NCI-H146 treated with DMSO at 0.1 percent for 48 hours (cell line): ENCODE measurements around the gene TNFSF12.

ENCODE experiments used
- DNase-seq: peaks from one replicate; lab custom pipeline; 2025; ENCODE audit not compliant: unreplicated experiment; lab: John Stamatoyannopoulos, UW

The TNFSF12 gene, protein sequence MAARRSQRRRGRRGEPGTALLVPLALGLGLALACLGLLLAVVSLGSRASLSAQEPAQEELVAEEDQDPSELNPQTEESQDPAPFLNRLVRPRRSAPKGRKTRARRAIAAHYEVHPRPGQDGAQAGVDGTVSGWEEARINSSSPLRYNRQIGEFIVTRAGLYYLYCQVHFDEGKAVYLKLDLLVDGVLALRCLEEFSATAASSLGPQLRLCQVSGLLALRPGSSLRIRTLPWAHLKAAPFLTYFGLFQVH

DNA sequence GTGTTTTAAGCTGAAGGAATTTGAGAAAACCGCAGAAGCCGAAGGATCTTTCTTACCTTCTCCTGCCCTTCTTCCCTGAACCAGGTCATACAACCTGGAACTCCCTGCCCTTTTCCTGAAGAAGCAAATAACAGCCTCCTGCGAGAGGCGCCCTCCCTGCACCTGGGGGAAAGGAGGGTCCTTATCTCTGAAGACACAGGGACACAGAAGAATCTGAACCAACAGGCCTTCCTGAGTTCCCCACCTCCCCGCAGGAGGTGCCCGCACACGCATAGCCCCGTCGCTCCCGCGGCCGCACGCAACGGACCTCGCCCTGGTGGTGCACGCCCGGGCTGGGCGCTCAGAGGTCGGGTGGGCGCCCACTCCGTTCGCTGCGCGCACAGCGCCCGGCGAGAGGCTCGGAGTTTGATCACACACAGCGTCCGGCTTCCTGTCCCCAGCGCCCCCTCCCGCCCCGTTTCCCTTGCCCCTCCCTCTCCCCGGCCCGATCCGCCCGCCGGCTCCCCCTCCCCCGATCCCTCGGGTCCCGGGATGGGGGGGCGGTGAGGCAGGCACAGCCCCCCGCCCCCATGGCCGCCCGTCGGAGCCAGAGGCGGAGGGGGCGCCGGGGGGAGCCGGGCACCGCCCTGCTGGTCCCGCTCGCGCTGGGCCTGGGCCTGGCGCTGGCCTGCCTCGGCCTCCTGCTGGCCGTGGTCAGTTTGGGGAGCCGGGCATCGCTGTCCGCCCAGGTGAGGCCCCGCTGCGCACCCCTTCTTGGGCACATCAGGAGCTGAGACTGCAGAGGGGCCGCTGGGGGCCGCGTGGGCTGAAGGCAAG, at the start of gene TNFSF12:
Gene TNFSF12 (plus strand): TSS at position 474 of the 816 bp plus-strand sequence. CDS start 96 bp downstream, at position 570.
- no peak for DNase-seq

DNA sequence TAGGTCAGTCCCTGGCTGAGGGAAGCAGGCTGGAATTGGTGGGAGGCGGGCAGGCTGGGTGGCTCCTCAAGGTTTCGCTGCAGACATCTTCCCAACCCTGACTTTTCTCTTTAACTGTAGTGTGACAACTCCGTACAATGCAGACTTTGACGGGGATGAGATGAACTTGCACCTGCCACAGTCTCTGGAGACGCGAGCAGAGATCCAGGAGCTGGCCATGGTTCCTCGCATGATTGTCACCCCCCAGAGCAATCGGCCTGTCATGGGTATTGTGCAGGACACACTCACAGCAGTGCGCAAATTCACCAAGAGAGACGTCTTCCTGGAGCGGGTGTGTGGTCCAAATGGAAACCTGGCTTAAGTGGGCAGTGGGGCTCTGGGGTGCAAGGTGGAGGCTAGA, 49.7 kb upstream of the TNFSF12 start:
- no peak for DNase-seq

DNA sequence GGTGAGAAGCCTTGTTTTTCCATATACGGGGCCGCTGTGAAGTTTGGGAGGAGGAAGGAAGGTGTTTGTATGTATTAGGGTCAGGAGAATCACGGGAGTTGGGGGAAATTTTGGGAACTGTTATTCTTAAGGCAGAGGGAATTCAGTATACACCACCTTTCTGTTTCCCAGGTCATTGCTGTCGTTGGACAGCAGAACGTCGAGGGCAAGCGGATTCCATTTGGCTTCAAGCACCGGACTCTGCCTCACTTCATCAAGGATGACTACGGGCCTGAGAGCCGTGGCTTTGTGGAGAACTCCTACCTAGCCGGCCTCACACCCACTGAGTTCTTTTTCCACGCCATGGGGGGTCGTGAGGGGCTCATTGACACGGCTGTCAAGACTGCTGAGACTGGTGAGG, 47.1 kb upstream of the TNFSF12 start:
- no peak for DNase-seq

DNA sequence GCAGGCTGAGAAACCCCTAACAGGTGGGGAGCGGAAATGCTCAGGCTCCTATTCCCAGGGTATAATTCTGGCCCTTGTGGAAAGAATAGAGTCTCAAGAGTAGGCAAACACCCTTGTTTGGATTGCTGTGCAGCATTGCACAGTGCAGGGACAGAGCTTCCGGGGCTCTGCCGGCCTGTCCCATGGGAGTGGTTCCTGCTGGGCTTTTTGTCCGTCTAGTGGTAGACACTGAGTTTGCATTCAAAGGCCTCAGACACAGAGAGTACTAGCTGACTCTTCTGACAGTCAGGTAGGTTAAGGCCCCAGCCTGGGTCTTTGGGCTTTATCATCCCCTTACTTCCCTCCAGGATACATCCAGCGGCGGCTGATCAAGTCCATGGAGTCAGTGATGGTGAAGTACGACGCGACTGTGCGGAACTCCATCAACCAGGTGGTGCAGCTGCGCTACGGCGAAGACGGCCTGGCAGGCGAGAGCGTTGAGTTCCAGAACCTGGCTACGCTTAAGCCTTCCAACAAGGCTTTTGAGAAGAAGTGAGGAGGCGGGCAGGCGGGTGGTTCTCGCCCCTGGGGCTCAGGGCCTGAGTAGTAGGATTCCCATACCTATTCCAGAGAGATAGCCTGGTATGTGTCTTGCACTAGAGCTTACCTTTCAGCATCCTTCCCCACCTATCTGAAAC, 46.5 kb upstream of the TNFSF12 start:
- DNase-seq: no peak

DNA sequence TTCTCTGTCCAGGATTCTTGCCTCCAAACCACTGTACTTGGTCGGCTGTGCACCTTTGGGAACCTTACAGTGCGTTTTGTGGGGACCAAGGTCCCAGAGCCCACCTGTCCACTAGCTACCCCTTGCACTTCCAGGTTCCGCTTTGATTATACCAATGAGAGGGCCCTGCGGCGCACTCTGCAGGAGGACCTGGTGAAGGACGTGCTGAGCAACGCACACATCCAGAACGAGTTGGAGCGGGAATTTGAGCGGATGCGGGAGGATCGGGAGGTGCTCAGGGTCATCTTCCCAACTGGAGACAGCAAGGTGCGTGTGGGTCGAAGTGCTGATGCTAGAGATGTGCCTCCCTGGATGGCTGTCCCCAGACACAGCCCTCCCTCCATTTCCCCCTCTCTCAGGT, 45.9 kb upstream of the TNFSF12 start:
- no peak for DNase-seq

DNA sequence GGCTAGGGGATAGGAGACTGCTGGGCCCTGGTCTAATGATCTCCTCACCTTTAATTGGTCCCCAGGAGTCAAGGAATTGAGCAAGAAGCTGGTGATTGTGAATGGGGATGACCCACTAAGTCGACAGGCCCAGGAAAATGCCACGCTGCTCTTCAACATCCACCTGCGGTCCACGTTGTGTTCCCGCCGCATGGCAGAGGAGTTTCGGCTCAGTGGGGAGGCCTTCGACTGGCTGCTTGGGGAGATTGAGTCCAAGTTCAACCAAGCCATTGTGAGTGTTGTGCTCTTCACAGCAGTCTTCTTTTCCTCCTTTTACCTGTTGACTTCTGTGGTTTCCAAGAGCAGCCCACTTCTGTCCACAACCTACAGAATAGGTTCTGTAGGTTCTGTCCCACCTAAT, 45.3 kb upstream of the TNFSF12 start:
- DNase-seq: no peak

DNA sequence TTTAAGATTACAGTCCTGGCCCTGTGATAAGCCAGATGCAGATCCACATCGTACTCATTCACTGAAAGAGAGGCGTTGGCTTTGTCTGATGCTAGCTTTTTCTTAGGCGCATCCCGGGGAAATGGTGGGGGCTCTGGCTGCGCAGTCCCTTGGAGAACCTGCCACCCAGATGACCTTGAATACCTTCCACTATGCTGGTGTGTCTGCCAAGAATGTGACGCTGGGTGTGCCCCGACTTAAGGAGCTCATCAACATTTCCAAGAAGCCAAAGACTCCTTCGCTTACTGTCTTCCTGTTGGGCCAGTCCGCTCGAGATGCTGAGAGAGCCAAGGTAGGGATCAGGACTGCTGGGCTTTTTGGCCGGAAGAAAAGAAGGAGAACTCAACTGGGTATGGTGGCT, 40.7 kb upstream of the TNFSF12 start:
- DNase-seq: no peak

DNA sequence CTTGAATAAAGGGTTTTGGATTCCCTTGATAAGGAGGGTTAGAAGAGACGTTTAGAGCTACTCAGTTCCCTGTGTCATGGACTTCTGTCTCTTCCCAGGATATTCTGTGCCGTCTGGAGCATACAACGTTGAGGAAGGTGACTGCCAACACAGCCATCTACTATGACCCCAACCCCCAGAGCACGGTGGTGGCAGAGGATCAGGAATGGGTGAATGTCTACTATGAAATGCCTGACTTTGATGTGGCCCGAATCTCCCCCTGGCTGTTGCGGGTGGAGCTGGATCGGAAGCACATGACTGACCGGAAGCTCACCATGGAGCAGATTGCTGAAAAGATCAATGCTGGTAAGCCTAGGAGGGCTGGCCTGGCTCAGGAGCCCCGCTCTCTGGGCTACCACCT, 40.0 kb upstream of the TNFSF12 start:
- no peak for DNase-seq

DNA sequence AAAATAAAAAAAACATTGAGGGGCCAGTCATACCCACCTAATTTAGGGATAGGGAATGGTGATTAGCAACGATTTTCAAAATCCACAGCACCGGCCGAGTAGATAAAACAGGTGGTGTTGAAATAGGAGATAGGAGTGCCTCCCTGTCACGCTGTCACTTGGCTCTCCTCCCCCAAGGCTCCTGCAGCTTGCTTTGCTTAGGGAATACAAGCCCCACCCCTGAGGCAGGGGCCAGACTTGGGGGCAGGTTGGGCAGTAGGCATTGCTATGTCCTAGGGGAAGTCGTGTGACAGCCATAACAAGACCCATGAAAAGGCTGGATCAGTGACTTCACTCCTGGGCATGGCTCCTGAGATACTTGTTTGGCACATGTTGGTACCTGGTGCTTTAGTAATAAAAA, 38.9 kb upstream of the TNFSF12 start:
- no peak for DNase-seq

DNA sequence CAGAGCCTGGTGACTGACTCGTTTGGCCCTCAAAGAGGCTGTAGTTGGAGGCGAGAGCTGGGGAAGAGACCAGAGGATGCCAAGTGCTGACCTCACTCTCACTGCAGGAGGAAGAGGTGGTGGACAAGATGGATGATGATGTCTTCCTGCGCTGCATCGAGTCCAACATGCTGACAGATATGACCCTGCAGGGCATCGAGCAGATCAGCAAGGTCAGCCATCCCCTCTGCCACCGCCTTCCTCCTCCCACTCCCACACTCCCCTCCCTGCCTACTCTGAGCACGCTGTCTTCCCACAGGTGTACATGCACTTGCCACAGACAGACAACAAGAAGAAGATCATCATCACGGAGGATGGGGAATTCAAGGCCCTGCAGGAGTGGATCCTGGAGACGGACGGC, 37.8 kb upstream of the TNFSF12 start:
- no peak for DNase-seq

DNA sequence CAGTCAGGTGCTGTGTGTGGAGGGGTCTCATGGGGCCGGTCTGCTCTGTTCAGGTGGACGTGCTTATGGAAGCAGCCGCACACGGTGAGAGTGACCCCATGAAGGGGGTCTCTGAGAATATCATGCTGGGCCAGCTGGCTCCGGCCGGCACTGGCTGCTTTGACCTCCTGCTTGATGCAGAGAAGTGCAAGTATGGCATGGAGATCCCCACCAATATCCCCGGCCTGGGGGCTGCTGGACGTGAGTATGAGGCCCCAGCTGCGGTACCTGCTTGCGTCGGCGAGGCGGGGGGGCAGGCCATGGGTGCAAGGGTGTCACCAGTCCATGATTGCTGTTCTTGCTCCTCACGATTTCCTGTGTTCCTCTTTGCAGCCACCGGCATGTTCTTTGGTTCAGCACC, 36.8 kb upstream of the TNFSF12 start:
- no peak for DNase-seq

DNA sequence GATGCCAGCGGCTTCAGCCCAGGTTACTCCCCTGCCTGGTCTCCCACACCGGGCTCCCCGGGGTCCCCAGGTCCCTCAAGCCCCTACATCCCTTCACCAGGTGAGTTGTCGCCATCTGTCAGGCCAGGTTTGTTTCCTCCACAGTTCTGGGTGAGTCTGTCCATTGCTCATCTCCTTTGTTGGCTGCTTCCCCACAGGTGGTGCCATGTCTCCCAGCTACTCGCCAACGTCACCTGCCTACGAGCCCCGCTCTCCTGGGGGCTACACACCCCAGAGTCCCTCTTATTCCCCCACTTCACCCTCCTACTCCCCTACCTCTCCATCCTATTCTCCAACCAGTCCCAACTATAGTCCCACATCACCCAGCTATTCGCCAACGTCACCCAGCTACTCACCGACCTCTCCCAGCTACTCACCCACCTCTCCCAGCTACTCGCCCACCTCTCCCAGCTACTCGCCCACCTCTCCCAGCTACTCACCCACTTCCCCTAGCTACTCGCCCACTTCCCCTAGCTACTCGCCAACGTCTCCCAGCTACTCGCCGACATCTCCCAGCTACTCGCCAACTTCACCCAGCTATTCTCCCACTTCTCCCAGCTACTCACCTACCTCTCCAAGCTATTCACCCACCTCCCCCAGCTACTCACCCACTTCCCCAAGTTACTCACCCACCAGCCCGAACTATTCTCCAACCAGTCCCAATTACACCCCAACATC, 35.9 kb upstream of the TNFSF12 start:
- no peak for DNase-seq

DNA sequence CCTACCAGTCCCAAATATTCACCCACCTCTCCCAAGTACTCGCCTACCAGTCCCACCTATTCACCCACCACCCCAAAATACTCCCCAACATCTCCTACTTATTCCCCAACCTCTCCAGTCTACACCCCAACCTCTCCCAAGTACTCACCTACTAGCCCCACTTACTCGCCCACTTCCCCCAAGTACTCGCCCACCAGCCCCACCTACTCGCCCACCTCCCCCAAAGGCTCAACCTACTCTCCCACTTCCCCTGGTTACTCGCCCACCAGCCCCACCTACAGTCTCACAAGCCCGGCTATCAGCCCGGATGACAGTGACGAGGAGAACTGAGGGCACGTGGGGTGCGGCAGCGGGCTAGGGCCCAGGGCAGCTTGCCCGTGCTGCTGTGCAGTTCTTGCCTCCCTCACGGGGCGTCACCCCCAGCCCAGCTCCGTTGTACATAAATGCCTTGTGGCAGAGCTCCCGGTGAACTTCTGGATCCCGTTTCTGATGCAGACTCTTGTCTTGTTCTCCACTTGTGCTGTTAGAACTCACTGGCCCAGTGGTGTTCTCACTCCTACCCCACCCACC, 34.9 kb upstream of the TNFSF12 start:
- DNase-seq: no peak

DNA sequence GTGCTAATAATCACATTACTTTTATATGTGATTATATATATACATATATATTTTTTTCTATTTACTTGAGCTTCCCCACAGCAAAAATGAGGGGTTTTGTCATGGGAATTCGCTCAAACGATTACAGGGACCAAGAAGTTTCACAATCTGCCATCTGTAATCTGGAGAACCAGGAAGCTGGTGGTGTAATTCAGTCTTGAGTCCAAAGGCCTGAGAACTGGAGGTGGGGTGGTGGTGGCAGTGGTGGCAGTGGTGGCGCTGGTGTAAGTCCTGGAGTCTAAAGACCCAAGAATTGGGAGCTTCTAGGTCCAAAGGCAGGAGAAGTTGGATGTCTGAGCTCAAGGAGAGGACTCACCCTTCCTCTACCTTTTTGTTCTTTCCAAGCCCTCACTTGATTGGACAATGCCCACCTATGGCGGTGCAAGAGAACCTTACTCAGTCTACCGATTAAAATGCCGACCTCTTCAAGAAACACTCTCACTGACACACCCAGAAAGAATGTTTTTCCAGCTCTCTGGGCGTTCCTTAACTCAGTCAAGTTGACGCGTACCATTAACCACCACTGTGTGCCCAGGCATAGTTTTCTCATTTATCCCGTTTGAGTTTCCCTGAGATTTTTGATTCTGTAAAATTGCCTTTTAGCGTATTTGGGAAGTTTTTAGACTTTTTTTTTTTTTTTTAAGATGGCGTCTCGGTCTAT, 32.8 kb upstream of the TNFSF12 start:
- no peak for DNase-seq

DNA sequence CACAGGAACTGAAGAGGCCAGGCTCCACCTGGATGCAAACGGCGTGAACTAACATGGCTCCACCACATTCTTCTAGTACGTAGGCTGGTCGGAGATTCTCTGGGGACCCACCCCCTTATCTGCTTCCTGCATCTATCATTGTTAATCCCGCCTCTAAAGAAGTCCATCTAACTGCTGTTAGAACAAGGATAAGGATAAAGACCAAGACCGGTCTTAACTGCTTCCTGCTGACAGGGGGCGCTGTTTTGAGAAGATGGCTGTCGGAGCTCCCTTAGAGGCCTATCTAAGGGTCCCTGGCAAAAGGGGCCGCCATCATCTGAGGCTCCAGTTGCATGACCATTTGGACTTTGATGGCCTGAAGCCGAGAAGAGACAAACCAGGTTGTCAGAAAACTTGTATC, 25.8 kb upstream of the TNFSF12 start:
- no peak for DNase-seq

DNA sequence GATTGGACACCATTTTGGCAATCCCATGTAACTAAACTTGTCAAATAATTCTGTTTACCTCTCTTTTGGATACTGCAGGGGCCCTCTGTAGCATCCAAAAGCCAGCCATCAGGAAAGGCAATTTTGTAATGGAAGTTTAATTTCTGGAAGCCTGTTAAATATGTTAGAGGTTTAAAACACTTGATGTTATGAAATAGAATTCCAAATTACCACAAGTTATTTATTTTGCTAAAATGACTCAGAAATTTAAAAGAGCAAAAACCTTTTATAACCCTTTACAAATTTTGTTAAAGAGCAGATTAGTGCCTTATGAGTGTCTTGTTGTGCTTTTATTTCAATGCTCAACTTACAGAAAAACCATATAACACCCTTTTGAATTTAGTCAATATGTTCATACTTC, 20.0 kb upstream of the TNFSF12 start:
- DNase-seq: no peak

DNA sequence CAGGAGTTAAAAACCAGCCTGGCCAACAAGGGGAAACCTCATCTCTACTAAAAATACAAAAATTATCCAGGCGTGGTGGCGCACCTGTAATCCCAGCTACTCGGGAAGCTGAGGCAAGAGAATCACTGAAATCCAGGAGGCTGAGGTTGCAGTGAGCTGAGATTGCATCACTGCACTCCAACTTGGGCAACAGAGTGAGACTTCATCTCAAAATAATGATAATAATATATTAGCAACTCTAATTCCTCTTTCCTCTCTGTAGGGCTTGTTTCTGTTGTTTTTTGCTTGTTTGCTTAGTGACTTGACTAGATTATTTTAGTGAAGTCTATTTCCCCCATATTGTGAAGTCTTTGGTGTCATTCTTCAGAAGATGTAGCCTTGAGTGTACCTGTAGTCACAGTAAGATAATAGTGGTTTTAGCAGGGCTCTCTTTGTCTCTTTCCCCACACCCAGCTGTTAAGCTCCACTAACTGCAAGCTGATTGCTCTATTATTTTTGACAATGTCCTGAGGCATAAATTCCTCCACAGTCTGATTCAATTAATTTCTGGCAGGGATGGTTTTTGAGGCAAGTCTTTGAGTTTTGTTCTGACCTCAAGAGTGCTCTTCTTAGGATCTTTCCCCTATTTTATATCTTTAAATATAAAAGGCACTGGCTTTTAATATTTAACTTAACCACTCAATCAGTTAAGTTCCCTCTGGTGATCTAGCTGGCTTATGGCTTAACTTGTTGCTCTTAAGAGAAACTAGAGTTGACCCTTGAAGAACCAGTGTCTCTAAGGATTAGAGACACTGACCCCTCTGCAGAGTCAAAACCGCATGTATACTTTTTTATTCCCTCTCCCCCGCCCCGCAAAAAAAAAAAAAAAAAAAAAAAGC, 18.6 kb upstream of the TNFSF12 start:
- DNase-seq: no peak

DNA sequence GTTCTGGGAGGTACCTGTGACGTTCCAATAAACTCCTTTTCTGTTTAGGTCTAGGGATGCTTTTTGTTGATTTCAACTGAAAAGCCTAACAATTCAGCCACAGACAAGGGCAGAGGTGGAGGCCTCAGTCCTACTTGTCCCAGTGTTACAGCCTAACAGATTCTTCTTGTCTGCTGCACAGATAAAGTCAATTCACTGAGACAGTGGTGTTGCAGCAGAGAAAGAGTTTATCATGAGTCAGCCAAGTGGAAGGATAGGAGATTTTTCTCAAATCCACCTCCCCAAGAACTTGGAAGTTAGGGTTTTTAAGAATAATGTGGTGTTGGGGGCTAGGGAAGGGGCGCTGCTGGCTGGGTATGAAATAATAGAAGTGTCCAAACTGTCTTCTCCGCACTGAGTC, 10.8 kb upstream of the TNFSF12 start:
- DNase-seq: no peak

DNA sequence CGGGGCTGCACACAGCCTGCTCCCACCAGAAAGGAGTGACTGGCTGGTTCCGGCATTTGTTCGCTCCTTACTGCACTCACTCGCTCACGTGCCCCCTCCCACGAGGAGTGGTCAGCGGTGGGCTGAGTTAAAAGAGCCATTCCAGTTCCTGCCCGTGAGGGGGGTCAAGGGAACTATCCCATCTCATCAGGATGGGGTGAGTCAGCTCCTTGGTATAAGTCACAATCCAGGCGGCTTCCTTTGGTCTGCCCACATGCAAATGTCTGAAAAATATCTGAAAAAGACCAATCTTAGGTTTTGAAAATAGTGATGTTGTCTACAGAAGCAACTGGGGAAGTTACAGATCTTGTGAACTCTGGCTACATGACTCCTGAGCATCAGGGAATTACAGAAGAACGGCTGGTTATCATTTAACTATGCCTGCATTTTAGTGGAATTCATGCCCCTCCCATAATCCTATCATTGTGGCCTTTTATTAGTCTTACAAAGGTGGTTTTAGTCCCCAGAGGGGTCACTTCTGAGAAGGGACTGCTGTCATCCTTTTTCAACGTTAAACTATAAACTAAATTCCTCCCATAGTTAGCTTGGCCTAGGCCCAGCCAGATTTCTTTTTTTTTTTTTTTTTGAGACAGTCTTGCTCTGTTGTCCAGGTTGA, 9.8 kb upstream of the TNFSF12 start:
- DNase-seq: no peak
